Measurements from ENCODE around the gene MAPT.

- TF ChIP-seq CTCF (IDR thresholded peaks at IDR 0.05; ENCODE audit: low read length) (no peak), EZH2phosphoT487 (IDR thresholded peaks at IDR 0.05; ENCODE audit: low read length) (no peak), EZH2 (optimal IDR thresholded peaks at IDR 0.05; ENCODE audit: low read depth, low read length) (no peak)
These were observed 91.1 kb downstream of the MAPT start for GRCh38 chr17:45985447-45985846.
